Lower leg skin (tissue), 4 donors: Measurements from ENCODE around the gene HCN4. TPM values are rescaled to one million over a fixed set of nuclear protein-coding genes. Genes with fewer than 3 reads are reported as not detected.

ENCODE experiments used
- DNase-seq, 2 donors: peaks; one replicate each; pipeline ENCODE4 v3.0.0-alpha.2; 2019; ENCODE audit warnings: low spot score in 2 of 2
- H3K4me3 ChIP-seq: fragments of 200-600 bp; sonication (generic); 2 replicates; pipeline ENCODE4 v1.5.1; 2017; ENCODE audit warnings: mild to moderate bottlenecking, low read depth; ENCODE audit not compliant: poor library complexity, severe bottlenecking
- POLR2A ChIP-seq, 2 donors: fragments of 450-650 bp; IDR thresholded peaks; one replicate each; pipeline ENCODE4 v1.6.1; 2016 to 2017; ENCODE audit warnings: antibody characterized with exemption in 2 of 2, mild to moderate bottlenecking in 1 of 2, moderate library complexity in 1 of 2
- whole genome bisulfite sequencing, 2 donors: methylation state at CpG; one replicate each; pipeline ENCODE4 v1.1.5; 2018; 5-methylcytosine and 5-hydroxymethylcytosine counted together
- intact Hi-C: fragments of 100-400 bp; cut with DNase I; formaldehyde crosslinking; loops from one replicate; pipeline ENCODE4 v1.15.0; 2023; ENCODE audit warnings: low total_unique reads
- total RNA-seq, 4 donors: library from RNA; depleted of rRNA; stranded (reverse); fragments of >200 nt; gene quantifications; one replicate each; pipeline ENCODE4 v1.1.0, GENCODE V29; 2016
- TF ChIP-seq, protein P1 (sequence below), 3 donors: fragments of 450-650 bp; IDR thresholded peaks; one replicate each; pipeline ENCODE4 v1.5.1; 2016; ENCODE audit warnings: antibody characterized with exemption in 3 of 3, mild to moderate bottlenecking in 3 of 3, moderate library complexity in 2 of 3

The HCN4 gene
- total RNA-seq, 4 donors from 2014 or later = 0.03 to 0.05 (median 0.04) TPM; not detected in 1

DNA sequence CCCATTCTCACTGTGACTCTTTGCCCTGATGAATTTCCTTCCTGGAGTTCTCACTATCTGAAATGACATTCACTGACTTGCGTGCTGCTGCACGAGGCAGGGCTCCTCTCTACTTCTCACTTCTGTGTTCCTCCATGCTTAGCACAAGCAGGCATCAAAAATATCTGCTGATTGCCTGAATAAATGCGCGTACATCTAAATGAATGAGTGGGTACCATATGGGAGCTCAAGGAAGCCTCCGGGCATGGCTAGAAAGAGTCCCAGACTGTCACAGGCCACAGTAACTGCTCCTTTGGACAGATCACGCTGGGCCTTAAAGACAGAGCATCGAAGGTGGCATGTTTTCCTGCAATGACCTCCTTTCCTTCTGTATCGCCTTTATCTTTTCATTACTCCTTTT is 31.6 kb downstream of the HCN4 start:
- 83 to 89% methylated on average over 8 of the region's 8 CpGs for WGBS, 2 donors
- no peak for TF ChIP-seq POLR2A (IDR thresholded peaks at IDR 0.05)
- TF ChIP-seq, protein P1, sequence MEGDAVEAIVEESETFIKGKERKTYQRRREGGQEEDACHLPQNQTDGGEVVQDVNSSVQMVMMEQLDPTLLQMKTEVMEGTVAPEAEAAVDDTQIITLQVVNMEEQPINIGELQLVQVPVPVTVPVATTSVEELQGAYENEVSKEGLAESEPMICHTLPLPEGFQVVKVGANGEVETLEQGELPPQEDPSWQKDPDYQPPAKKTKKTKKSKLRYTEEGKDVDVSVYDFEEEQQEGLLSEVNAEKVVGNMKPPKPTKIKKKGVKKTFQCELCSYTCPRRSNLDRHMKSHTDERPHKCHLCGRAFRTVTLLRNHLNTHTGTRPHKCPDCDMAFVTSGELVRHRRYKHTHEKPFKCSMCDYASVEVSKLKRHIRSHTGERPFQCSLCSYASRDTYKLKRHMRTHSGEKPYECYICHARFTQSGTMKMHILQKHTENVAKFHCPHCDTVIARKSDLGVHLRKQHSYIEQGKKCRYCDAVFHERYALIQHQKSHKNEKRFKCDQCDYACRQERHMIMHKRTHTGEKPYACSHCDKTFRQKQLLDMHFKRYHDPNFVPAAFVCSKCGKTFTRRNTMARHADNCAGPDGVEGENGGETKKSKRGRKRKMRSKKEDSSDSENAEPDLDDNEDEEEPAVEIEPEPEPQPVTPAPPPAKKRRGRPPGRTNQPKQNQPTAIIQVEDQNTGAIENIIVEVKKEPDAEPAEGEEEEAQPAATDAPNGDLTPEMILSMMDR (IDR thresholded peaks at IDR 0.05) = no peak
- no peak for DNase-seq
- H3K4me3 ChIP-seq = no peak overlapping the region
- intact Hi-C loops = loop anchor here (10.0 kb wide), 1 partner anchor 1228 kb away; no protein-coding TSS in a partner anchor

GRCh38 chr15:73336756-73337155 is 32.0 kb downstream of the HCN4 start:
- TF ChIP-seq, protein P1 (IDR thresholded peaks at IDR 0.05) = no peak
- no peak for TF ChIP-seq POLR2A (IDR thresholded peaks at IDR 0.05)
- H3K4me3 ChIP-seq = no peak overlapping the region
- DNase-seq = no peak
- intact Hi-C loops = loop anchor here (10.0 kb wide), 1 partner anchor 1228 kb away; no protein-coding TSS in a partner anchor
- WGBS, 2 donors = 73 to 89% methylated on average over 7 of the region's 7 CpGs

- H3K4me3 ChIP-seq = no peak overlapping the region
- TF ChIP-seq, protein P1 (IDR thresholded peaks at IDR 0.05) = no peak
- no peak for TF ChIP-seq POLR2A (IDR thresholded peaks at IDR 0.05)
- no peak for DNase-seq
- WGBS, 2 donors = 37 to 56% methylated on average over 4 to 5 of the region's 5 CpGs
- intact Hi-C loops = loop anchor here (10.0 kb wide), 1 partner anchor 1229 kb away; no protein-coding TSS in a partner anchor
Observed at GRCh38 chr15:73335471-73335870, 33.3 kb downstream of the HCN4 start.

GRCh38 chr15:73335026-73335425 is 33.7 kb downstream of the HCN4 start:
- WGBS, 2 donors = 59 to 62% methylated on average over 7 to 9 of the region's 9 CpGs
- no peak overlapping the region for H3K4me3 ChIP-seq
- no peak for TF ChIP-seq POLR2A (IDR thresholded peaks at IDR 0.05)
- TF ChIP-seq, protein P1 (IDR thresholded peaks at IDR 0.05) = no peak
- intact Hi-C loops = loop anchor here (10.0 kb wide), 1 partner anchor 1230 kb away; no protein-coding TSS in a partner anchor
- no peak for DNase-seq

GRCh38 chr15:73334086-73334485 is 34.7 kb downstream of the HCN4 start:
- DNase-seq = no peak
- WGBS, 2 donors = 77 to 86% methylated on average over 4 to 6 of the region's 6 CpGs
- TF ChIP-seq POLR2A (IDR thresholded peaks at IDR 0.05) = no peak
- TF ChIP-seq, protein P1 (IDR thresholded peaks at IDR 0.05) = no peak
- H3K4me3 ChIP-seq = no peak overlapping the region
- intact Hi-C loops = loop anchor here (10.0 kb wide), 1 partner anchor 1231 kb away; no protein-coding TSS in a partner anchor

- no peak overlapping the region for H3K4me3 ChIP-seq
- DNase-seq = no peak
- intact Hi-C loops = loop anchor here (10.0 kb wide), 1 partner anchor 1232 kb away; no protein-coding TSS in a partner anchor
- TF ChIP-seq, protein P1 (IDR thresholded peaks at IDR 0.05) = no peak
- TF ChIP-seq POLR2A (IDR thresholded peaks at IDR 0.05) = no peak
- WGBS, 2 donors = 91 to 93% methylated on average over 2 of the region's 2 CpGs
Observed at GRCh38 chr15:73333001-73333400, 35.8 kb downstream of the HCN4 start.
